ENCODE data around the gene AP3S2. TPM values are rescaled to one million over a fixed set of nuclear protein-coding genes. Genes with fewer than 3 reads are reported as not detected.

Gene AP3S2
- total RNA-seq, 1 donor from 2014 or later, result 46.9 TPM

DNA sequence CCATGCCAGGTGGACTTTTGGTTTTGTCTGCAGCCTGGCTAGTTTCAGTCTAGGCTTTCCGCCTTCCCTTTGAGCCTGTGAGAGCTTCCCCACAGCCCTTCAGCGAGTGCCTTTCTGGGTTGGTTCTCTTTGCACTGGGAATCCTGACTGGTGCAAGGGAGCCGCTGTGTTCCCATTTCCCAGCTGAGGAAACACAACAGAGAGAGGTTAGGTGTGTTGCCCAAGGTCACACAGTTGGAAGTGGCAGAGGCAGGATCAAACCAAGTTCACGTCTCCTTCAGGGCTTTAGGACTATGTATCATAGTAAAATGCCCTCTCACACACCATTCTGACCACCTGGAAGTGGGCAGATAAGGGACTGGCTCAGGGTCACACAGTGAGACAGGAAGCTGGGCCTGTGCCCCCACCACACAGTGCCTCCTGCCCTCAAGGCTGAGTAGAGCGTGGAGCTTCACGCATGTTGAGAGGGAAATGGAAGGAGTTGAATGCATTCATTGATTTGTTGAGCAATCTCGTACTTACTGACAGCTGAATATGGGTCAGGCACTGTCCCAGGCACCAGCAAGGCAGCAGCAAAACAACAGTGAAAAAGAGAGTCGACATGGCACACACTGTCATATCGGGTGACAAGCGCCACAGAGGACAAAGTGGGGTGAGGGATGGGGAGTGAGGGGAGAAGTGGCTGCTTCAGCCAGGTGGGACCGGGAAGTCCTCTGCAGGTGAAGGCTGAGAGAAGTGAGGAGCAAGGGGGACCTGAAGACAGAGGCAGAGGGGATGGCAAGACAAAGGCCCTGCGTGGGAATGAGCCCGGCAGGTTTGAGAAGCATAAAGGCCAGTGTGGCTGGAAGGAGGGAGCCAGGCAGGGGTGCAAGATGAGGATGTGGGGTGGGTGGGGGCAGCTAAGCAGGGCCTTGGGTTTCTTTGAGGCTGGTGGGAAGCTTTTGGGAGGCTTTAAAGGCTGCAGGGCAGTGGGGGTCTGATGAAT is 66.8 kb downstream of the AP3S2 start:
- no peak for ATAC-seq
- intact Hi-C loops (cut with DNase I), result loop anchor here (5.0 kb wide), 2 partner anchors 50 to 75 kb away; partner anchors contain the start of gene MESP1
- no peak for DNase-seq (ENCODE audit: missing footprints)

DNA sequence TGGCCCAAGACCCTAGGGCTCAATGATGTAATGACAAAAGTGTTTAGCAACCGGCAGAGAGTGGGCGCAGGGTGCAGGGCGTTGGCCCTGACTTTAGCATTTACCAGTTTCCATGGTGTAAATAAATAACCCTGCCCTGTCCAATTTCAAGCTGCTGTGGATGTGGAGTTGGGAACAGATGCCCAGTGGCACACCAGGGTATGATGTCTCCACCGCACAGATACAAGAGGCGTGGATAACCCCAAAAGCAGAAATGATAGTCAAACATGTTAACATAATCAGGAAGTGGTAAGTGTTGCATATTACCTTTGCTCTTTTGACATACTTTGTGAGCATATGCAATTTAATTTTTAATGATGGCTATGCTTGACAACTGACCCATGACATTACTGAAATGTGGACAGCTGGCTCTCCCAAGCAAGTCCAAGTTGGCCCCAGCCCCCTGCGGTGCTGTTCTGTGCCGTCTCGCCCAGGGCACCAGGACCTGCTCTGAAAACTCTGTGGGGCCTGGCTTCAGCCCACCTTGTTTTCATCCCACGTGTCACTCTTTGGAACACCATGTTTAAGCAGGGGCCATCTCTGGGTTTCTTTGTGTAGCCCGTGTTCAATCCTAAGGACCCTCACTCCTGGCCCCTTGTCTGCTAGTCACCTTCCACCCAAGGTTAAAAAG is 68.4 kb downstream of the AP3S2 start:
- DNase-seq (ENCODE audit: missing footprints), result no peak
- intact Hi-C loops (cut with DNase I), result loop anchor here (5.0 kb wide), 2 partner anchors 52 to 73 kb away; partner anchors contain the start of gene MESP1
- no peak for ATAC-seq

GRCh38 chr15:89824607-89824867 is 69.3 kb downstream of the AP3S2 start:
- intact Hi-C loops (cut with DNase I), result no loop called here
- ATAC-seq (no peak), DNase-seq (ENCODE audit: missing footprints) (no peak)

DNA sequence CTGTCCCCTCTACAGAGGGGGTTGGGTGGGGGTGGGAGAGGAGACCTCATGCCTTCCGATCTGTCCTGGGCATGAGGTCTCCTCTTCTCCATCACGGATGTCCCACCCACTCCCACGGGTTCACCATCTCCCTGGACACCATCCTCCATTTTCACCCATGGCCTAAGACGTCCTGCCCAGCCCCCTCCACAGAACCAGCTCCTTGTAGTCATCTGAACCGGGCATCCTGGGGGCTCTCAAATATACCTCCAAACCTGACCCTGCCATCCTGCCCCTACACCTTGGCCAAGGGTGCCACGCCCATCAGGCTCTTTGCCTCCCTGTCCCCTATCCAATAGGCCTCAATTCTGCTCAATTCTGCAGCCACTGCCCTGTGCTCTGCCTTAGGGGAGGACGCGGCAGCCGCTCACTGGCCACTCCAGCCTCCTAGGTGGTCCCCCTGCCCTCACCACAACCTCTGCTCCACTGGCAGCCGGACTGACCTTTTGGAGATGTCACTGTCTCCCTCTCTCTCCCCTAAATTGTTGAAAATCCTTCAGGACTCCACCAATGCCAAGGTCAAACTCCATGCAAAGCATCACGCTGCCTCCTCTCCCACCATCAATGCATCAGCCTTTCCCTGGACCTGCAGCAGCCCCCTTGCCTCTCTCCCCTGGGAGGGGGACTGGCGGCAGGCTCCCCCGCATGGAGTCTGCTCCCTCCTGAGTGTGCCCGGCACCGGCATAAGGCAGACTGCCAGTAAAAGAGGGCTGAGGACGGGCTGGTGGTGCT is 69.8 kb downstream of the AP3S2 start:
- intact Hi-C loops (cut with DNase I), result no loop called here
- ATAC-seq (no peak), DNase-seq (ENCODE audit: missing footprints) (no peak)

- intact Hi-C loops (cut with DNase I), result no loop called here
- DNase-seq (ENCODE audit: missing footprints) (no peak), ATAC-seq (no peak)
Observed at GRCh38 chr15:89822951-89823711, 70.7 kb downstream of the AP3S2 start.

- DNase-seq (ENCODE audit: missing footprints) (no peak), ATAC-seq (no peak)
- intact Hi-C loops (cut with DNase I), result no loop called here
Observed at GRCh38 chr15:89822611-89822950, 71.2 kb downstream of the AP3S2 start.

GRCh38 chr15:89822026-89822425 is 71.8 kb downstream of the AP3S2 start:
- no peak for DNase-seq (ENCODE audit: missing footprints)
- no peak for ATAC-seq
- intact Hi-C loops (cut with DNase I), result no loop called here

- ATAC-seq (peak; percentile 40), DNase-seq (ENCODE audit: missing footprints) (no peak)
- intact Hi-C loops (cut with DNase I), result no loop called here
Observed at GRCh38 chr15:89820666-89821611, 72.9 kb downstream of the AP3S2 start.

GRCh38 chr15:89818287-89818686 is 75.5 kb downstream of the AP3S2 start:
- ATAC-seq (no peak), DNase-seq (ENCODE audit: missing footprints) (no peak)
- intact Hi-C loops (cut with DNase I), result no loop called here

- intact Hi-C loops (cut with DNase I), result no loop called here
- ATAC-seq (no peak), DNase-seq (ENCODE audit: missing footprints) (no peak)
Observed at GRCh38 chr15:89817701-89818280, 76.0 kb downstream of the AP3S2 start.

DNA sequence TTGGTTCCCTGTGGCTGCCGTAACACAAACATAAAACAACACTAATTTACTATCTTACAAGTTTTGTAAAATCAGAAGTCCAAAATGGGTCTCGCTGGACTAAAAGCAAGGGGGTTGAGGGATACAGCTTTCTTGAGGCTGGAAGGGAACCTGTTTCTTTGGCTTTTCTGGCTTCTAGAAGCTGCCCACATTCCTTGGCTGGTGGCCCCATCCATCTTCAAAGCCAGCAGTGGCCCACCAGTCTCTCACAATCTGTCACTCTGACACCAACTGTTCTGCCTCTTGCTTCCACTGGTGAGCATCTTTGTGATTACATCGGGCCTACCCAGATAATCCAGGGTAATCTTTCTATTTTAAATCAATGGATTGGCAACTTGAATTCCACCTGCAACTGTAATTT is 78.0 kb downstream of the AP3S2 start:
- ATAC-seq (no peak), DNase-seq (ENCODE audit: missing footprints) (no peak)
- intact Hi-C loops (cut with DNase I), result no loop called here

DNA sequence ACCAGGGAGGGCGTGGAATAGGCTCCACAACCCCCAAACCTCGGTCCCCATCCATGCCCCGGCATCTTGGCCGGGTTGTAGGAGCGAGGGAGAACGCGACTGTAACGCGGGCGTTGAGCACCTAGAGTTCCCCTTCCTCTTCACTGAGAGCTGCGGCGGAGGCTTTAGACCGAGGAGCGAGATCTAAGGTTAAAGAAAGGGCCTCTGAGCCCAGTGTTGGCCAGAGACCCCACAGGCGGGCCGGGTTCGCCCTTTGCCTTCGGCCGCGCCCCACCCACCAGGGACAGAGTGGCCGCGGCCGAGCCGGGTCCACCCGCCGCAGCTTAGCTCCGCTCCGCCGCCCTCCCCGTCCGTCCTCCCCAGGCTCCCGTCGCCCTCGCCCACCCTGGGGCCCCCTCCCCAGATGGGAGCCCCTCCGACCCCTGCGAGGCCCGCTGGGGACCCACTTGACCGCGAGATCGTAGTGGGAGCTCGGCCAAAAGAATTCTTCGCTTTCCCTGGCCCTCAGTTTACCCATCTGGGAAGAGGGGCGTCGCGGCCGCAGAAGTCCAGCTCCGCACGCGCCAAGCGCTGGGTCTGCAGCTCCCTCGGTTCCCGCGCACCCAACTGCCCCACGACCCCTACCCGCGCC is 79.6 kb downstream of the AP3S2 start:
- intact Hi-C loops (cut with DNase I), result no loop called here
- DNase-seq (ENCODE audit: missing footprints) (no peak), ATAC-seq (peak; percentile 40)

DNA sequence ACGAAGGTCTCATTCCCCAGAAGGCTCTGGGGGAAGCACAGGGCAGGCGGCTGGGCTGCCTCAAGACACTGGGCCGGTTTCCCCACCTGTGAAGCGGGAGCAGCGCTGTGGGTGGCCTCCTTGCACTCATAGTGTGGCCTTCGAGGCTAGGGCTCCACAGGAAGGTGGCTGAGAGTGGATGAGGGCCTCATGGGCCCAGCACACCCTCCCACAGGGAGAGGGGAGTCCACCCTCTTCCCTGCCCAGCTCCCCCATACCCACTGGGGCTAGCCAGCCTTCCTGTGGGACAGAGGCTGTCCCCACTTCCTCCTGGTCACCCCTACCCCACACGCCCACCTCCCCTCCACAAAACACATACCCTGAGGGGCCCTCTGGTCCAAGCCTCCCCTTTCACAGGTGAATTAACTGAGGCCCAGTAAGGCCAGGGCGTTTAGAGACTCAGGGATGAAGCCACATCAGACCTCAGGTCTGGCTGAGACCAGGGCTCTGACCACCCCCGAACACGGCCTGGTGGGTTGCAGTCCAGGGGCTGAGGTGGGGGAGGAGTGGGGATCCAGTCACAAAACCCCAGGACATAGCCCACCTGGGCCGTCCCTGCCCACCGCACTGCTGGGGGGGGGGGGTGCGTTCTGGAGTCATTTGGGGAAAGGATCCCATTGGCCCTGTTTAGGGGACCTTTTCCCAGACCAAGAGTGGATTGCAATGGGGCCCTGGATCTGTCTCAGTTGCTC is 80.2 kb downstream of the AP3S2 start:
- intact Hi-C loops (cut with DNase I), result no loop called here
- DNase-seq (ENCODE audit: missing footprints) (no peak), ATAC-seq (no peak)

DNA sequence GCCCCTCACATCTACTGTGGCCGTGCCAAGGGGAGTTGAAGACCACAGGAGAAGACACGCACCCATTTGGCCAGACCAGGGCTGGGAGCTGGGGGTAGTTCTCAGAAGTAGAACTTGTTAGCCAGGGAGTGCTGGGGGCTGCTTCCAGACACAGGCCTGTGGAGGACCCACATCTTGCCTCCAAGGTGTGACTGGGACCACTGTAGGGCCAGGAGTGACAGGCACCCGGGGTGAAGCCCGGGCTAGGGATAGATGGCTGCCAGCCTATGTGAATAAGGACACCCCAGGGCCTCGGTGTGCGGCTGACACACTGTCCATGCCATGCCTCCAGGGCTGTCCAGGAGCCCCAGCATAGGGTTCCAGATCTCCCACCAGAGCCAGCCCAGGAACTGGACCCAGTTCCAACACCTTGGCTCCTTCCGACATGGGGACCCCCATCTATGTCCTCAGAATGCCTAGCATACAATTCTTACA is 80.9 kb downstream of the AP3S2 start:
- intact Hi-C loops (cut with DNase I), result no loop called here
- DNase-seq (ENCODE audit: missing footprints) (no peak), ATAC-seq (no peak)

DNA sequence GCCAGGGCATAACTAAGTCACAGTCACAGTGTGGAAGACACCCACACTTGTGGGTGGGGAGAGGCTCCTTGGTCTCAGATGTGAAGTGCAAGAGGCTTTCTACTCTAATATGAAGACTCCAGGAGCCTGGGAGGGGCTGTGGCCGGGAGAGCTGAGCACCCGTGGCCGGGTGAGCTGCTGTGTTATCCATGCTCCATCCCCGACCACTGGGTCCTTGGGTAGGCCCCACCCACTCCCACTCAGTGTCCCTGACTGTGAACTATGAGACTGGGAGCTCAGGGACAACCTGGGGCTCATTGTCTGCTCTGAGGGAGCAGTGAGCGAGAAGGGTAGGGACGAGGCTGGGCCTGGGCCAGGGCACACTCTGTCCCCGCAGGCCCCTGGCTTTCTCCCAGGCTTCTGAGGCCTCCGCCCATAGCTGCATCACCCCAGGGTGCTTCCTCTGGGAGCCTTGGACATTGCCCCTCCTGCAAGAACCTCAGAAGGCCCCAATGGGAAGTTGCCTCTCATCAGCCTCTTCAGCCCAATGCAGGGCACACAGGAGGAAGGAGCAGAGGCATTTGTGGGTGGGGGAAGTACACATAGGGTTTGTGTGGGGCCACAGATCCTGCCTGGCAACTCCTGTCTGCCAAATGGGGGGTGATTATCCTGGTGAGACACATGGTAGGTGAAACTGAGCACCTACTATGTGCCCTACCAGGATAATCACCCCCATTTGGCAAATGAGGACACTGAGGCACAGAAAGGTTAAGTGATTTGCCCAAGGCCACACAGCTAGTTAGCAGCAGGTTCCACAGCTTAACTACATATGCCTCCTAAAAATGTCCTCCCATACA is 81.6 kb downstream of the AP3S2 start:
- ATAC-seq (peak; percentile 88), DNase-seq (ENCODE audit: missing footprints) (peak; percentile 89)
- intact Hi-C loops (cut with DNase I), result no loop called here
